ENCODE measurements around the gene EARS2.

DNA sequence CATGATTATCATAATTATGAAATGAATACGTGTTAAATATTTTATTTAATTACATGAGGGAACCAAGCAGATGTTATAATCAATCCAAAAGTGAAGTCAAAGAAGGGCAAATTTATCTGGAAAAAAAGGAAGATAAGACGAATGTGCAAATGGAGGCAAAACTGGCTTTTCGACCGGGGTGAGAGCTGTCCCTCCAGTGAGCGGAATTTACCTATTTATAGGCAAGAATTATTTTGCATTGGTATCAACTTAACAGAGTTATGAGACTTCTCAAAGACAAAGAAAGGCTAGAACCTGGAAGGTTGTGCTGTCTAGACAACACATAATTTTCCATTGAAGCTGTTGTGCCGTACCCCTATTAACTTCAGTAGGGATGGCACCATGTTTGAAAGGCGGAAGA is 45.4 kb downstream of the EARS2 start:
- TF ChIP-seq, protein P1, sequence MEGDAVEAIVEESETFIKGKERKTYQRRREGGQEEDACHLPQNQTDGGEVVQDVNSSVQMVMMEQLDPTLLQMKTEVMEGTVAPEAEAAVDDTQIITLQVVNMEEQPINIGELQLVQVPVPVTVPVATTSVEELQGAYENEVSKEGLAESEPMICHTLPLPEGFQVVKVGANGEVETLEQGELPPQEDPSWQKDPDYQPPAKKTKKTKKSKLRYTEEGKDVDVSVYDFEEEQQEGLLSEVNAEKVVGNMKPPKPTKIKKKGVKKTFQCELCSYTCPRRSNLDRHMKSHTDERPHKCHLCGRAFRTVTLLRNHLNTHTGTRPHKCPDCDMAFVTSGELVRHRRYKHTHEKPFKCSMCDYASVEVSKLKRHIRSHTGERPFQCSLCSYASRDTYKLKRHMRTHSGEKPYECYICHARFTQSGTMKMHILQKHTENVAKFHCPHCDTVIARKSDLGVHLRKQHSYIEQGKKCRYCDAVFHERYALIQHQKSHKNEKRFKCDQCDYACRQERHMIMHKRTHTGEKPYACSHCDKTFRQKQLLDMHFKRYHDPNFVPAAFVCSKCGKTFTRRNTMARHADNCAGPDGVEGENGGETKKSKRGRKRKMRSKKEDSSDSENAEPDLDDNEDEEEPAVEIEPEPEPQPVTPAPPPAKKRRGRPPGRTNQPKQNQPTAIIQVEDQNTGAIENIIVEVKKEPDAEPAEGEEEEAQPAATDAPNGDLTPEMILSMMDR (conservative IDR thresholded peaks at IDR 0.05; ENCODE audit: low read depth, low read length), result no peak
- TF ChIP-seq EZH2 (IDR thresholded peaks at IDR 0.05; ENCODE audit: borderline replicate concordance, low read depth, low read length, poor library complexity, severe bottlenecking), result no peak
